NB4 (cell line): ENCODE data around the gene RELB.
"Not testable (repeated sequence)": the region's sequence is repeated elsewhere in the genome, so short reads cannot be mapped to it uniquely, and the experiment has no call there.

Source experiments
- POLR2A ChIP-seq: IDR thresholded peaks from 2 replicates; pipeline ENCODE4 v1.6.1; 2011; ENCODE audit warnings: mild to moderate bottlenecking; ENCODE audit not compliant: insufficient read length; ENCODE audit errors: extremely low read depth
- TF ChIP-seq, protein P1 (sequence below): IDR thresholded peaks from 2 replicates; pipeline ENCODE4 v1.6.1; 2011; ENCODE audit warnings: low read depth, low read length
- TF ChIP-seq, protein P2 (sequence below): IDR thresholded peaks from one replicate; pipeline ENCODE4 v1.5.1; 2012; ENCODE audit warnings: low read depth, low read length

DNA sequence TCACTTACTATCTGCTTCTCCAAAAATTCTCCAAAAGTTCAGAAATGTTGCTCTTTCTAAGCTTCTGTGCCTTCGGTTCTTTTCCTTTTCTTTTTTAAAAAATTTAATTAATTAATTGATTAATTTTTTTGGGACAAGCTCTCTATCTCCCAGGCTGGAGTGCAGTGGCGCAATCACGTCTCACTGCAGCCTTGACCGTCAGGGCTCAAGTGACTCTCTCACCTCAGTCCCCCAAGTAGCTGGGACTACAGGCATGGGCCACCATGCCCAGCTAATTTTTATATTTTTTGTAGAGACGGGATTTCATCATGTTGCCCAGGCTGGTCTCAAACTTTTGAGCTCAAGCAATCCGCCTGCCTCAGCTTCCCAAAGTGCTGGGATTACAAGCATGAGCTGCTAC lies 29.8 kb upstream of the RELB start:
- TF ChIP-seq, protein P1, sequence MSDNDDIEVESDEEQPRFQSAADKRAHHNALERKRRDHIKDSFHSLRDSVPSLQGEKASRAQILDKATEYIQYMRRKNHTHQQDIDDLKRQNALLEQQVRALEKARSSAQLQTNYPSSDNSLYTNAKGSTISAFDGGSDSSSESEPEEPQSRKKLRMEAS: not testable (repeated sequence)
- TF ChIP-seq, protein P2, sequence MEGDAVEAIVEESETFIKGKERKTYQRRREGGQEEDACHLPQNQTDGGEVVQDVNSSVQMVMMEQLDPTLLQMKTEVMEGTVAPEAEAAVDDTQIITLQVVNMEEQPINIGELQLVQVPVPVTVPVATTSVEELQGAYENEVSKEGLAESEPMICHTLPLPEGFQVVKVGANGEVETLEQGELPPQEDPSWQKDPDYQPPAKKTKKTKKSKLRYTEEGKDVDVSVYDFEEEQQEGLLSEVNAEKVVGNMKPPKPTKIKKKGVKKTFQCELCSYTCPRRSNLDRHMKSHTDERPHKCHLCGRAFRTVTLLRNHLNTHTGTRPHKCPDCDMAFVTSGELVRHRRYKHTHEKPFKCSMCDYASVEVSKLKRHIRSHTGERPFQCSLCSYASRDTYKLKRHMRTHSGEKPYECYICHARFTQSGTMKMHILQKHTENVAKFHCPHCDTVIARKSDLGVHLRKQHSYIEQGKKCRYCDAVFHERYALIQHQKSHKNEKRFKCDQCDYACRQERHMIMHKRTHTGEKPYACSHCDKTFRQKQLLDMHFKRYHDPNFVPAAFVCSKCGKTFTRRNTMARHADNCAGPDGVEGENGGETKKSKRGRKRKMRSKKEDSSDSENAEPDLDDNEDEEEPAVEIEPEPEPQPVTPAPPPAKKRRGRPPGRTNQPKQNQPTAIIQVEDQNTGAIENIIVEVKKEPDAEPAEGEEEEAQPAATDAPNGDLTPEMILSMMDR: not testable (repeated sequence)
- TF ChIP-seq POLR2A: not testable (repeated sequence)
